GM12891 (cell line): Measurements from ENCODE around the gene OAF.

ENCODE experiments used
- PAX5 ChIP-seq: IDR thresholded peaks from 2 replicates; pipeline ENCODE4 v1.6.1; 2011; ENCODE audit warnings: low read length, moderate library complexity, mild to moderate bottlenecking; ENCODE audit not compliant: insufficient read depth, severe bottlenecking
- POLR2A ChIP-seq: IDR thresholded peaks from 2 replicates; pipeline ENCODE4 v1.6.1; 2011; ENCODE audit warnings: low read depth, low read length, control low read depth
- POLR2AphosphoS5 ChIP-seq: IDR thresholded peaks from 2 replicates; pipeline ENCODE4 v1.6.1; 2011; ENCODE audit warnings: low read depth, low read length, control low read depth
- POU2F2 ChIP-seq: IDR thresholded peaks from 2 replicates; pipeline ENCODE4 v1.6.1; 2011; ENCODE audit warnings: low read depth, mild to moderate bottlenecking, control low read depth, low read length, moderate library complexity
- SPI1 ChIP-seq: IDR thresholded peaks from 2 replicates; pipeline ENCODE4 v1.6.1; 2011; ENCODE audit warnings: low read depth, low read length, control low read depth
- TAF1 ChIP-seq: IDR thresholded peaks from 2 replicates; pipeline ENCODE4 v1.6.1; 2011; ENCODE audit warnings: low read depth, low read length, control low read depth

GRCh38 chr11:120259241-120259640, 48.4 kb downstream of the OAF start:
- TF ChIP-seq POU2F2, result no peak
- no peak for TF ChIP-seq PAX5
- TF ChIP-seq POLR2A, result no peak
- no peak for TF ChIP-seq TAF1
- no peak for TF ChIP-seq POLR2AphosphoS5
- no peak for TF ChIP-seq SPI1
